ENCODE measurements around the gene CLMN. TPM values are rescaled to one million over a fixed set of nuclear protein-coding genes. Genes with fewer than 3 reads are reported as not detected.

CLMN gene
- total RNA-seq, 1 donor from 2014 or later, result 25.3 TPM

DNA sequence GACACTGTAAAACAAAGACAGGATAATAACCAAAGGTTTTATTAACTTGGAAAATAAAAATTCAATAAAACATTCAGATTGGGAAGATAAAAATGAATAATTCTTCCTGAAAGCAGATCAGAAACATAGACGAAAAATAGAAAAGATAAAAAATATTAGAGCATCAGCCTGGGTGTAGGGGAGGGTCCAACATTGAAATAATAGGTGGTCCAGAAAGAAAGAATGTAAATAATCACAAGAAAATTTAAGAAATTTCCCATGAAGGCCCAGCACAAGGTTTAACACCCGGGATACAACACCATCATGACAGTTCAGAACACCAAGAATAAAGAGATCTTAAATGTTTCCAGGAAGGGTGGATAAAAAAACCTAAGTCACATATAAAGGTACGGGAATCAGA lies 131.3 kb downstream of the CLMN start:
- no peak for DNase-seq (ENCODE audit: low spot score, unreplicated experiment)
- TF ChIP-seq, protein P1, sequence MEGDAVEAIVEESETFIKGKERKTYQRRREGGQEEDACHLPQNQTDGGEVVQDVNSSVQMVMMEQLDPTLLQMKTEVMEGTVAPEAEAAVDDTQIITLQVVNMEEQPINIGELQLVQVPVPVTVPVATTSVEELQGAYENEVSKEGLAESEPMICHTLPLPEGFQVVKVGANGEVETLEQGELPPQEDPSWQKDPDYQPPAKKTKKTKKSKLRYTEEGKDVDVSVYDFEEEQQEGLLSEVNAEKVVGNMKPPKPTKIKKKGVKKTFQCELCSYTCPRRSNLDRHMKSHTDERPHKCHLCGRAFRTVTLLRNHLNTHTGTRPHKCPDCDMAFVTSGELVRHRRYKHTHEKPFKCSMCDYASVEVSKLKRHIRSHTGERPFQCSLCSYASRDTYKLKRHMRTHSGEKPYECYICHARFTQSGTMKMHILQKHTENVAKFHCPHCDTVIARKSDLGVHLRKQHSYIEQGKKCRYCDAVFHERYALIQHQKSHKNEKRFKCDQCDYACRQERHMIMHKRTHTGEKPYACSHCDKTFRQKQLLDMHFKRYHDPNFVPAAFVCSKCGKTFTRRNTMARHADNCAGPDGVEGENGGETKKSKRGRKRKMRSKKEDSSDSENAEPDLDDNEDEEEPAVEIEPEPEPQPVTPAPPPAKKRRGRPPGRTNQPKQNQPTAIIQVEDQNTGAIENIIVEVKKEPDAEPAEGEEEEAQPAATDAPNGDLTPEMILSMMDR (IDR thresholded peaks at IDR 0.05; ENCODE audit: unreplicated experiment), result no peak
- H3K36me3 Mint-ChIP-seq (ENCODE audit: insufficient read depth), result peaks cover 15% of the 10 kb centered on the region
- peaks cover 10% of the 10 kb centered on the region for H3K9me3 Mint-ChIP-seq (ENCODE audit: low read depth)
- H3K27me3 Mint-ChIP-seq, result no peaks in the 10 kb centered on the region
- H3K4me3 Mint-ChIP-seq (ENCODE audit: low read depth), result no peak overlapping the region
- peaks cover 10% of the 10 kb centered on the region for H3K4me1 Mint-ChIP-seq (ENCODE audit: low read depth)
- no peak overlapping the region for H3K27ac Mint-ChIP-seq

DNA sequence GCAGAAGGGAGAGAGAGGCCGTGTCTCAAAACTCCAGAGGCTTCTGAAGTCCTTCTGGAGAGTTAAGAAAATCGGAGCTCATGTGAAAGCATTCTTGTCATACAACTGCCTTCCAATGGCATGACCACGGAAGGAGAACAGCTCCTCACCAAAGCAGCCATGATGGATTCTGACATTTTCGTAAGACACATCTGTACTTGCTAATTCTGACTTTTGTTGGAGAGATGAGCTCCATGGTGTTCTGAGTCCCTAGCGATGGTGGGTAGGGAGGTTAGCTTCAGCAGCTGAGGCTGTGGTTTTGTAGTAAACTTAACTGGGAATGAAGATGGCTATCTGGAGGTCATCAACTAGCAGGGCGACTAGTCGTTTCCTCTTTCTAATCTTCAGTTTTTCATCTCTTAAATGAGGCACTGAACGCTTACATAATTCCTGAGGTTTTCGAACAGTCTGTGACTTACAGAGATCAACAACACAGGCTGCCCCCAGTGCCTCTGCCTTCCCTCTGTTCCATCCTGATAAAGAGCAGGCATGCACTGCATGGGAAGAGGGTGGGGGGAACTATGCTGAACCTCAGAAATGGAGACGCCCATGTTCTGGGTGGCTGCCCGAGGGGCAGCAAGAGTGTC lies 133.8 kb downstream of the CLMN start:
- H3K4me3 Mint-ChIP-seq (ENCODE audit: low read depth), result no peak overlapping the region
- H3K36me3 Mint-ChIP-seq (ENCODE audit: insufficient read depth), result peaks cover 19% of the 10 kb centered on the region
- no peak for DNase-seq (ENCODE audit: low spot score, unreplicated experiment)
- H3K27me3 Mint-ChIP-seq, result no peaks in the 10 kb centered on the region
- peaks cover 9% of the 10 kb centered on the region for H3K4me1 Mint-ChIP-seq (ENCODE audit: low read depth)
- H3K27ac Mint-ChIP-seq, result no peak overlapping the region
- H3K9me3 Mint-ChIP-seq (ENCODE audit: low read depth), result peaks cover 10% of the 10 kb centered on the region
- TF ChIP-seq, protein P1 (IDR thresholded peaks at IDR 0.05; ENCODE audit: unreplicated experiment), result no peak

DNA sequence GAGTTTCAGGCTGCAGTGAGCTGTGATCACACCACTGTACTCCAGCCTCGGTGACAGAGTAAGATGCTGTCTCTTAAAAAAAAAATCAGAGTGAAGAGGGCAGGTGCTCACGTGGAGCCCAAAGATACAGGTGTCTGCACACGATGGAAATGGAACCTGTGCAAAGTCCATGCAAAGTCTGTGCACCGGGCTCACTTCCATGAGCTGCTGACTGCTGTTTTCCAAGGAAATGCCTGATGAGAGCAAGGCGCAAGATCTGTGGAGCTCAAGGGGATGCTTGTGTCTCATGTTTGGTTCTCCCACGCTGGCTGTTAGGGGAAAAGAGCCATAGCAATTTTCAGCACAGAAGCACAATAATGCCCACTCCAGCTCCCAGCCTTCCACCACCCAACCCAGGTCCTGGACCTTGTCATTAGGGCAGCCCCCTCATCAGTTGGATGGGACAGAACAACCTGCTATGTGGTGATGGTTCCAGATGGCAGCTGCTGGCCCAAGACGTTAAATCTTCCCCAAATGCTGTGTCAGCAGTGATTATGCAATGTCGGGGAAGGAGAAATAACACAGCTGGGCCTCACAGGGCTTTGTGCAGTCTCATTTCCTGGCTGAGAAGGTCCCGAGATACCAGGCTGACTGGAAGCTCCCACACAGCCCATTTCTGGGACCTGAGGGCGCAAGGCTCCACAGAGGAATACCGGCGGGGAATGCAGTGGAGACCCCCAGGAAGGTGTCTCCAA lies 134.5 kb downstream of the CLMN start:
- H3K36me3 Mint-ChIP-seq (ENCODE audit: insufficient read depth), result peaks cover 22% of the 10 kb centered on the region
- H3K4me3 Mint-ChIP-seq (ENCODE audit: low read depth), result no peak overlapping the region
- TF ChIP-seq, protein P1 (IDR thresholded peaks at IDR 0.05; ENCODE audit: unreplicated experiment), result no peak
- DNase-seq (ENCODE audit: low spot score, unreplicated experiment), result no peak
- peaks cover 7% of the 10 kb centered on the region for H3K4me1 Mint-ChIP-seq (ENCODE audit: low read depth)
- H3K27ac Mint-ChIP-seq, result no peak overlapping the region
- H3K27me3 Mint-ChIP-seq, result no peaks in the 10 kb centered on the region
- H3K9me3 Mint-ChIP-seq (ENCODE audit: low read depth), result peaks cover 10% of the 10 kb centered on the region

DNA sequence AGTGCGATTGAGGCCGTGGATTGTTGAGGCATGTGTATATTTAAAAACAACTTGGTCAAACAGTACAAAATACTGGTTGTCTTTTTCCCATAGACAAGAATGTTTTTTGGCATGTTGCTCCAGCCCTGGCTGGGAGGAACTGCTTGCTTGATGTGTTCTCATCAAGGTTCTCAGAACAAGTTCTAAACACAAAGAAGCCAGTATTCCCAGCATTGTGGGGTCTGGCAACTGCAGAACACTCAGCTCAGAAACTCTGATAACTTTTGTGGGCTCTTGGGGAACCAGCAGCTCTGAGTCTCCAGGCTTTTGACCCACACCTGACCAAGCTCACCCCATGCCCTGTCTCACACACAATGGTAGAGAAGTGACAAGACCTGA lies 135.3 kb downstream of the CLMN start:
- TF ChIP-seq, protein P1 (IDR thresholded peaks at IDR 0.05; ENCODE audit: unreplicated experiment), result no peak
- peaks cover 20% of the 10 kb centered on the region for H3K36me3 Mint-ChIP-seq (ENCODE audit: insufficient read depth)
- no peaks in the 10 kb centered on the region for H3K27me3 Mint-ChIP-seq
- no peak overlapping the region for H3K4me3 Mint-ChIP-seq (ENCODE audit: low read depth)
- H3K27ac Mint-ChIP-seq, result no peak overlapping the region
- peaks cover 7% of the 10 kb centered on the region for H3K4me1 Mint-ChIP-seq (ENCODE audit: low read depth)
- peaks cover 10% of the 10 kb centered on the region for H3K9me3 Mint-ChIP-seq (ENCODE audit: low read depth)
- no peak for DNase-seq (ENCODE audit: low spot score, unreplicated experiment)

DNA sequence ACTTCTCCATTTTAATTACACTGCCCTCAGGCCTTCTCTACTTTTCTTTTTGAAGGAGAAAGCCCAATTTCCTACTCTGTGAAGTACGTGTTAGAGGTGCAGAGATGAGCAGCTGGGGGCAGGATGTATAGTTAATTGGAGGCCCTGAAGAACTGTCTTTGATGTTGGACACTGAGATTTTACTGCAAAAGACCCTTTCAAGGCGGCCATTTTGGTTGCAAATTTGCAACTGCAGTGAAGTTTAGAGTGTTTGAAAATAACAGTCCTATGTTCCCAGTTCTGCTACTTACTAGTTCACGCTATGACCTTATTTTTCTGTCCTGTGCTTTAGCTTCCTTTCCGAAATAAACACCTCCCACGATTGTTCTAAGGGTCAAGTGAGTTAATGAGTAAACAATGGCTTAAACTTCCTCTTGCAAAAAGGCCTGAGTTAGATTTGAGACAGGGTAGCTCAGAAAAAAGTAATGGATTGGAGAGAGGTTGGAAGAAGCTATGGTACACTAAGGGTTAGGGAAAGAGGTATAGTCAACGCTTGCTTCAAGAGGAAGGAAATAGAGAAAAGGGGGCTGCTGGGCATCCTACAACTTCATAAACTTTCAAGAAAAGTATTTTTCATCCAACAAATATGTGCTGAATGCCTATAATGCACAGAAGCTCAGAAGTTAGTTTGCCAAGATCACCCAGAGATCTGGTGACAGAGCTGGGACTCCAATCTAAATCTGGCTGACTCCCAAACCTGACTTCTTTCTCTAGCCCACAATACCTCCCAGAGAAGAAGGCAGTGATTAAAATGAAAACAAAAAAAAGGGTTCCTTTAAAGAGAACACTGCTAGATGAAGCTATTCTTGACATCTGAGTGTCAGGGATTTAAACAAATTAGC lies 135.9 kb downstream of the CLMN start:
- Mint-ChIP-seq H3K4me3 (ENCODE audit: low read depth) (no peak overlapping the region), H3K27me3 (no peaks in the 10 kb centered on the region), H3K4me1 (ENCODE audit: low read depth) (peaks cover 7% of the 10 kb centered on the region), H3K9me3 (ENCODE audit: low read depth) (peaks cover 10% of the 10 kb centered on the region), H3K36me3 (ENCODE audit: insufficient read depth) (peaks cover 19% of the 10 kb centered on the region), H3K27ac (no peak overlapping the region)
- TF ChIP-seq, protein P1 (IDR thresholded peaks at IDR 0.05; ENCODE audit: unreplicated experiment), result no peak
- DNase-seq (ENCODE audit: low spot score, unreplicated experiment), result no peak
